ENCODE measurements around the gene NEK7. TPM values are rescaled to one million over a fixed set of nuclear protein-coding genes. Genes with fewer than 3 reads are reported as not detected.

The NEK7 gene
- polyA plus RNA-seq, 3 donors from 2014 or later, result 42.7 to 47.4 (median 47.3) TPM

- Mint-ChIP-seq H3K9me3 (no peaks in the 10 kb centered on the region), H3K27ac (peak overlapping the region; percentile 84 to 94 (median 93)), H3K4me3 (peak overlapping the region; percentile 89 to 99 (median 91)), H3K36me3 (peaks cover 0 to 4% (median 0%) of the 10 kb centered on the region in 3 donors), H3K27me3 (ENCODE audit: low read depth in 3 of 3) (peaks cover 0 to 15% (median 9%) of the 10 kb centered on the region in 3 donors), H3K4me1 (peaks cover 32 to 47% of the 10 kb centered on the region in 2 donors)
- peak; percentile 66 to 72 (median 71) for DNase-seq
Measured at GRCh38 chr1:198156111-198156744, 570 bp upstream of the NEK7 start.

- DNase-seq, result peak; percentile 78 to 81 (median 79)
- Mint-ChIP-seq H3K4me3 (peak overlapping the region; percentile 98 to 100 (median 99)), H3K9me3 (no peaks in the 10 kb centered on the region), H3K36me3 (no peaks in the 10 kb centered on the region), H3K27ac (peak overlapping the region; percentile 95 to 100 (median 99)), H3K4me1 (peaks cover 40 to 58% of the 10 kb centered on the region in 2 donors), H3K27me3 (ENCODE audit: low read depth in 3 of 3) (peaks cover 0 to 15% (median 9%) of the 10 kb centered on the region in 3 donors)
Measured at GRCh38 chr1:198157241-198157846, 546 bp downstream of the NEK7 start.

GRCh38 chr1:198157847-198158725 lies 1.3 kb downstream of the NEK7 start:
- H3K4me3 Mint-ChIP-seq, result peak overlapping the region; percentile 98 to 100 (median 99)
- H3K4me1 Mint-ChIP-seq, result peaks cover 47 to 66% of the 10 kb centered on the region in 2 donors
- peaks cover 0 to 15% (median 9%) of the 10 kb centered on the region in 3 donors for H3K27me3 Mint-ChIP-seq (ENCODE audit: low read depth in 3 of 3)
- H3K27ac Mint-ChIP-seq, result peak overlapping the region; percentile 95 to 100 (median 99)
- no peaks in the 10 kb centered on the region for H3K36me3 Mint-ChIP-seq
- peak in 2 of 3 donors; percentile 46 to 48 for DNase-seq
- no peaks in the 10 kb centered on the region for H3K9me3 Mint-ChIP-seq

- H3K36me3 Mint-ChIP-seq, result no peaks in the 10 kb centered on the region
- H3K27me3 Mint-ChIP-seq (ENCODE audit: low read depth in 3 of 3), result peaks cover 0 to 15% (median 9%) of the 10 kb centered on the region in 3 donors
- H3K27ac Mint-ChIP-seq, result peak overlapping the region; percentile 95 to 100 (median 99)
- H3K9me3 Mint-ChIP-seq, result no peaks in the 10 kb centered on the region
- peak; percentile 82 to 84 (median 83) for DNase-seq
- peaks cover 52 to 75% of the 10 kb centered on the region in 2 donors for H3K4me1 Mint-ChIP-seq
- H3K4me3 Mint-ChIP-seq, result peak overlapping the region; percentile 98 to 100 (median 99)
Measured at GRCh38 chr1:198158735-198159589, 2.2 kb downstream of the NEK7 start.

GRCh38 chr1:198160222-198160621 lies 3.4 kb downstream of the NEK7 start:
- Mint-ChIP-seq H3K27ac (peak overlapping the region; percentile 10 to 100 (median 96)), H3K9me3 (no peaks in the 10 kb centered on the region), H3K4me3 (peak overlapping the region in 1 of 5 donors; percentile 51), H3K27me3 (ENCODE audit: low read depth in 3 of 3) (peaks cover 0 to 15% (median 9%) of the 10 kb centered on the region in 3 donors), H3K4me1 (peaks cover 62 to 85% of the 10 kb centered on the region in 2 donors), H3K36me3 (no peaks in the 10 kb centered on the region)
- no peak for DNase-seq

GRCh38 chr1:198160946-198161614 lies 4.3 kb downstream of the NEK7 start:
- DNase-seq, result no peak
- Mint-ChIP-seq H3K27ac (peak overlapping the region; percentile 0 to 95 (median 66)), H3K36me3 (no peaks in the 10 kb centered on the region), H3K27me3 (ENCODE audit: low read depth in 3 of 3) (peaks cover 0 to 12% (median 7%) of the 10 kb centered on the region in 3 donors), H3K9me3 (no peaks in the 10 kb centered on the region), H3K4me1 (peaks cover 67 to 90% of the 10 kb centered on the region in 2 donors), H3K4me3 (no peak overlapping the region)

- H3K36me3 Mint-ChIP-seq, result no peaks in the 10 kb centered on the region
- peaks cover 0 to 9% (median 2%) of the 10 kb centered on the region in 3 donors for H3K27me3 Mint-ChIP-seq (ENCODE audit: low read depth in 3 of 3)
- no peaks in the 10 kb centered on the region for H3K9me3 Mint-ChIP-seq
- H3K4me3 Mint-ChIP-seq, result no peak overlapping the region
- H3K27ac Mint-ChIP-seq, result peak overlapping the region; percentile 8 to 90 (median 84)
- peaks cover 70 to 93% of the 10 kb centered on the region in 2 donors for H3K4me1 Mint-ChIP-seq
- no peak for DNase-seq
Measured at GRCh38 chr1:198161718-198162090, 4.9 kb downstream of the NEK7 start.

GRCh38 chr1:198162091-198162767 lies 5.4 kb downstream of the NEK7 start:
- Mint-ChIP-seq H3K27me3 (ENCODE audit: low read depth in 3 of 3) (peaks cover 0 to 9% (median 2%) of the 10 kb centered on the region in 3 donors), H3K27ac (peak overlapping the region; percentile 60 to 90 (median 88)), H3K4me3 (peak overlapping the region; percentile 1 to 62 (median 48)), H3K4me1 (peaks cover 75 to 98% of the 10 kb centered on the region in 2 donors), H3K9me3 (no peaks in the 10 kb centered on the region), H3K36me3 (no peaks in the 10 kb centered on the region)
- no peak for DNase-seq

- H3K36me3 Mint-ChIP-seq, result no peaks in the 10 kb centered on the region
- H3K27ac Mint-ChIP-seq, result peak overlapping the region; percentile 91 to 99 (median 93)
- peak; percentile 34 to 41 (median 35) for DNase-seq
- H3K9me3 Mint-ChIP-seq, result no peaks in the 10 kb centered on the region
- peaks cover 79 to 97% of the 10 kb centered on the region in 2 donors for H3K4me1 Mint-ChIP-seq
- H3K4me3 Mint-ChIP-seq, result peak overlapping the region; percentile 76 to 87 (median 79)
- H3K27me3 Mint-ChIP-seq (ENCODE audit: low read depth in 3 of 3), result peaks cover 0 to 5% (median 0%) of the 10 kb centered on the region in 3 donors
Measured at GRCh38 chr1:198165927-198166647, 9.3 kb downstream of the NEK7 start.

GRCh38 chr1:198166900-198167299 lies 10.1 kb downstream of the NEK7 start:
- peak overlapping the region; percentile 91 to 99 (median 93) for H3K27ac Mint-ChIP-seq
- H3K9me3 Mint-ChIP-seq, result no peaks in the 10 kb centered on the region
- peaks cover 0 to 5% (median 0%) of the 10 kb centered on the region in 3 donors for H3K27me3 Mint-ChIP-seq (ENCODE audit: low read depth in 3 of 3)
- peaks cover 80 to 95% of the 10 kb centered on the region in 2 donors for H3K4me1 Mint-ChIP-seq
- H3K4me3 Mint-ChIP-seq, result peak overlapping the region; percentile 71 to 87 (median 77)
- no peaks in the 10 kb centered on the region for H3K36me3 Mint-ChIP-seq
- DNase-seq, result no peak

GRCh38 chr1:198167436-198167934 lies 10.7 kb downstream of the NEK7 start:
- Mint-ChIP-seq H3K4me3 (peak overlapping the region; percentile 71 to 87 (median 77)), H3K4me1 (peaks cover 80 to 95% of the 10 kb centered on the region in 2 donors), H3K36me3 (no peaks in the 10 kb centered on the region), H3K27ac (peak overlapping the region; percentile 91 to 99 (median 93)), H3K27me3 (ENCODE audit: low read depth in 3 of 3) (peaks cover 0 to 5% (median 0%) of the 10 kb centered on the region in 3 donors), H3K9me3 (no peaks in the 10 kb centered on the region)
- peak; percentile 77 to 83 (median 78) for DNase-seq
